Endometrial microvascular endothelial cells (primary cell): ENCODE results near the gene CACNA1E. TPM values are rescaled to one million over a fixed set of nuclear protein-coding genes. Genes with fewer than 3 reads are reported as not detected.

Source experiments
- in situ Hi-C: cut with HindIII; loops from 2 replicates; pipeline ENCODE4 v1.10.0; 2017; ENCODE audit warnings: low sequenced_read_pairs, low pct_unique_long_range_greater_than_20kb; ENCODE audit errors: inconsistent ontology term
- total RNA-seq: library from RNA; depleted of rRNA; stranded (reverse); fragments of >200 nt; gene quantifications from one replicate; pipeline ENCODE4 v1.2.3, GENCODE V29; 2015; ENCODE audit errors: inconsistent ontology term

The CACNA1E gene
- total RNA-seq, 1 donor from 2014 or later: not detected

DNA sequence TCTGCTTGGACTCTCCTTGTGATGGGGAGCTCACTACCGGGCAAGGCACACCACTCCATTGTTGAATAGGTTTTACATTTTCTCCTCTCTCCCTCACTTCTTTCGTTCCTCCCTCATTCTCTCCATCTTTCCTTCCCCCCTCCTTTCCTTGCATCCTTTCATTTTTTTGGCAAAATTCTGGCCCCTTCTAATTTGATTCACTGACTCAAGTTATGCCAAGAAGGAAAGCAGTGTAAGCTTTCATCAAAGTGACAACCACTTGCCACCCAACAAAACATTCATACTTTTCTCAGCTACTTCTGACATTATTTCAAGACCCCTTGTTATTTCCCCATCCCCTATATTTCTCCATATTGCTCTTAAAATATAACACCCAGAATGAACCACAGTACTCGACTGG lies 68.4 kb downstream of the CACNA1E start:
- in situ Hi-C loops: no loop called here

- in situ Hi-C loops: no loop called here
These were observed 71.1 kb downstream of the CACNA1E start for GRCh38 chr1:181554465-181554864.

GRCh38 chr1:181556631-181557030 lies 73.3 kb downstream of the CACNA1E start:
- in situ Hi-C loops: no loop called here

DNA sequence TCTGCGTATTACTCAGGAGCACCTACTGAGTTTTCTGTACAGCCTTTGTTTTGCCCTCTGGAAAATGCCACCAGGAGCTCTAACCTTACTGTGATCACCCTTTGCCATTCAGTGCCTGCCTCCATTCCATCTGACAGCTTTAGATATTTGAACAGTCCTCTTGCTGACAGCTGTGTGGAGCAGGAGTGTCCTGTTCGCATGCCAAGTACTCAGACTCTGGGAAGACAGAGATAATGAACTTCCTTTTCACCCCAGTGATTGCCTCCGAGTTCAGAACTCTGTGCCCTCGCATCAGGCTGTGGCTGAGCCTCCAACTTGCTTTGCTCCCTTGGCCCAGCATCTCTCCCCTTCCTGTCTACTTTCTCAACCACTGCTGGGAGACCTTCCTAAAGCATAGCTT lies 74.0 kb downstream of the CACNA1E start:
- in situ Hi-C loops: no loop called here

DNA sequence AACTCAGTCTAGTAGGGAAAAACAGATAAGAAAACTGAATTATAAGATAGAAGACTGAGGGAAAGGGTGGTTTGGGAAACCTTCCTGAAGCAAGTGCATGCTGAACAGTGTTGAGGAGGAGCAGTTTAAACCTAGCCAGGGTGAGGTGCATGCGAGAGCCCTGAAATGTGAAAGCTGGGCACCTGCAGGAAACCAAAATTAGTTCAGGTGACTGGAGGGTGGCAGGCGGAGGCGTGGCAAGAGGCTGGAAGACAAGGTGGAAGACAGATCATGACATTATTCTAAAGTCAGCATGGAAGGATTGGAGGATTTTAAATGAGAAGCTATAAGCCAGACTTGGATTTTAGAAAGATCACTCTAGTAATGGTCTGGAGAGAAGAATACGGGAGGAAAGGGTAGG lies 75.1 kb downstream of the CACNA1E start:
- in situ Hi-C loops: no loop called here

DNA sequence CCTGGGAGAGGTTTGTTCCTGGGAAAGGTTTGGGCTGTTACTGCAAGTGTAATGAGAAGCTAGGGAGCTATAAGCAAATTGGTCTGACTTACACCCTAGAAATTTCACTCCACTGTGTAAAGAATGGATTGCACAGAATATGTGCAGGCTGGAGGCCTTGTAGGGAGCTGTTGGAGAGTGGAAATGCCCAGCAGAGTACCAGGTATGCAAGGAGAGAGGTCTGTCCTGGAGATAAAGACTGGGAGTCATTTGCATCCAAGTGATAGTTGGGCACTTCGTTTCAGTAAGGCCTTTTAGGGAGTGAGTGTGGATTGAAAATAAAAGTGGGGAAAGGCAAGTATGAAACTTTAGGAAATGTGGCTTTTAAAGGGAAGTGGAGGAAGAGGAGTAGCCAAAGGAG lies 75.8 kb downstream of the CACNA1E start:
- in situ Hi-C loops: no loop called here

- in situ Hi-C loops: no loop called here
These were observed 79.1 kb downstream of the CACNA1E start for GRCh38 chr1:181562395-181562794.

GRCh38 chr1:181568736-181569135 lies 85.4 kb downstream of the CACNA1E start:
- in situ Hi-C loops: no loop called here

- in situ Hi-C loops: no loop called here
These were observed 94.2 kb downstream of the CACNA1E start for GRCh38 chr1:181577475-181577874.

GRCh38 chr1:181583598-181583997 lies 100.3 kb downstream of the CACNA1E start:
- in situ Hi-C loops: no loop called here

DNA sequence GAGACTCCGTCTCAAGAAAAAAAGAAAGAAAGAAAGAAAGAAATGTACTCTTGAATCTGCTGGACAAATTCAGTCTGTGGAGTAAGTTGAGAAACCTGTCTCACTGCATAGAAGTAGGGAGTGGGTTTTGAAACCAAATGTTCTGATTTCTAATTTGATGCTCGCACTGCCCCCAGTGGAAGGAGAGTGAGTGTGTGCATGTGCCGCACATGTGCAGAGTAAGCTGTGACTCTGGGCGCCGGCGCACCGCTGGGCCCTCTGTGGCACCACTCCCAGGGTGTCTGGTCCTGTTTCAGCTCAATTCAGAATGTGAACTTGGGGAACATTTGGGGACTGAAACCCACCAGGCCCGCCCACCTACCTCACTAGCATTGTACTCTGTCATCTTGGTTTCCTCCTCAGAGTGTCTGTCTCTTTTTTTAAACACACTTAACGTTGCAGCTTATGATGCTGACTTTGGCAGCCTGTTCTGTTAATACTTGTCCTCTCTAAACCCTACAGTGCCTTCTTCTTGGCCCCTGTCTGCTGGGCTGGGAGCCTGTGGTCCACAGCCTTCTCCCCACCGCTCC lies 104.6 kb downstream of the CACNA1E start:
- in situ Hi-C loops: no loop called here

GRCh38 chr1:181588631-181589030 lies 105.3 kb downstream of the CACNA1E start:
- in situ Hi-C loops: no loop called here

GRCh38 chr1:181592255-181592859 lies 109.0 kb downstream of the CACNA1E start:
- in situ Hi-C loops: no loop called here

- in situ Hi-C loops: no loop called here
These were observed 109.7 kb downstream of the CACNA1E start for GRCh38 chr1:181593042-181593441.

DNA sequence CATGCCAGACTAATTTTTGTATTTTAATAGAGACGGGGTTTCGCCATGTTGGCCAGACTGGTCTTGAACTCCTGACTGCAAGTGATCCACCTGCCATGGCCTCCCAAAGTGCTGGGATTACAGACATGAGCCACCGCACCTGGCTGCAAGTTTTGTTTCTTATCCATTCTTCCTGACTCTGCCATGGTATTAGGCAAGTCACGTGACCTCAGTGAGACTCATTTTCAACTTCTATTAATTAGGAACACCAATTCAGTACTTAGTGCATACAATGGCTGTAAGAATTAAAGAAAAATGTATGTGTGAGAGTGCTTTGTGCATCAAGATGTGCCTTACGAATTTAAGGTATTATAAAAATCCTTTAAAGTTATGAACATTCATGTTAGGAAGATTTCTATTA lies 111.2 kb downstream of the CACNA1E start:
- in situ Hi-C loops: no loop called here

DNA sequence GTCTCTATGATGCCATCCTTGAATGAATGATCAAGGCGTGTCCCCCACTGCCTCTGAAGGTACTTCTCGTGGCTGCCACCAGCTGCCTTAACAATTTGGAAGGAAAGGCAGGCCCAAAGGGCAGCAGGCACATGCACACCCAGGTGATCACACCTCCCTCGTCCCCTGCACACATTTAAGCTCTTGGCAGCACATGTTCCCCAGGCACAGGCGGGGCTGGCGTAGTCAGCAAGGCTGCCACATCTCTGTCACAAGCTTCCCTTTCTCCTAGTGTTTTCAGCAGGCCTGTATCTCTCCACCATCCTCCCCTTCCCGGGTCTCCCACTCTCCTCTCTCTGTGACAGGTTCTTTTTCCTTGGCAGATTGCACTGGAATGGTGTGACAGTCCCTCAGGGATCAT lies 111.9 kb downstream of the CACNA1E start:
- in situ Hi-C loops: no loop called here

DNA sequence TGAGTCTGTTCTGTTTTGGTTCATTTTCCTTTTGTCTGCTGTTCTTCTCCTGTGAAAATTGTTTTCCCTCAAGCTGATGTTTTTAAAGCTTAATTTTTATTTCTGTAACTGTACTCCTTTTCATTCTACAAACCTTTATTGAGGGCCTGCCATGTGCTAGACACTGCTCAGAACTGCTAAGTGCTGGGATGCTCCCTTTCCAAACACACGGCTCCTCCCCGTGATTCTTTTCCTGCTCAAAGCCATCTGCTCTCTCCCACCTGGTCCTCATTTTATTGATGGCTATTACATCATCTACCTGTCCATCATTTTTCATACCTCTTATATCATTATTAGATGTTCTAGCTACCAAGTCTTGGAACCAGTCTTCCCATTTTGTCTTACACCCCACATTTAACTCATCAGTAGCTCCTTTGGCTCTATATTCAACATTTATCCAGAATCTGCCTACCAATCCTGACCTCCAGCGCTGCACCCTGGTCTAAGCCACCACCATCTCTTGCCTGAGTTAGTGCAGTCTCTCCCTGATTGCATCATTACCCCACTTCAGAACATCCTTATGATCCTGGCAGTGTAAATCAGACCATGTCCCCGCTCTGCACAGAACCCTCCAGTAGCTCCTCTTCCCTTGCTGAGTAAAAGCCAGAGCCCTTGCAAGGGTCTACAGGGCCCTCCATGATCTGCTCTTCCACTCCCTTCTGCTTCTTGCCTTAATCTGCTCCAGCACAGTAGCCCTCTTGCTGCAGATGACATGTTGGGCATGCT lies 118.1 kb downstream of the CACNA1E start:
- in situ Hi-C loops: no loop called here

DNA sequence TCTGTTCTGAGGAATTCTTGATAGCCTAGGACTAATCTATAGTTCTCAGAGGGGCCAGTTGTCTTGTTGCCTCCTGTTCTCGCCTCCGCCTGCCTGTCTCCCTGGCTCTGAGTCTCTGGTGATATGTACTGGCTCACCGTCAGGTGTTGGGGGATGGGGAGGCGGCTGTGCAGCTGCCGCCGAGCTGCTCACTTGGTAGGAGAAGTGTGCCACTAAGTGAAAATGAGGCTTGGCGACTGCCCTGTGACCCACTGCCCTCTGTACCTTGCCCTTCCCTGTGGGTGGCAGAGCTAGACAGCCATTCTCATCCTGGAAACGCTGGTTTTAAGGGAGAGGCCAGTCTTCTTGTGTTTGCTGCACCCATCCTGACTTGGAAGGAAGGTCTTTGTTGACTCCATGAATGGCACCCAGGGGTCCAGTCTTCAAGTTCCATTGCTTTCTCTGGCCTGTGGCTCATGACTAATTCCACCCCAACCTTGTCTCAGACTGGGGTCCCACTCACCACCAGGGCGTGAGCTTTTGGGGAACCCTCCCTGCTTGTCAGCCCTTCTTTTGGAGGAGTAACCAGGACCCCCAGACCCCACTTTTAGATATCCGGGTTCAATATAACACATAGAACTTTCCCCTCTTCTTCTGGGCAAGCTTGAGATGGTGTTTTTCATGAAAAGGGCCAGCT lies 120.6 kb downstream of the CACNA1E start:
- in situ Hi-C loops: no loop called here

DNA sequence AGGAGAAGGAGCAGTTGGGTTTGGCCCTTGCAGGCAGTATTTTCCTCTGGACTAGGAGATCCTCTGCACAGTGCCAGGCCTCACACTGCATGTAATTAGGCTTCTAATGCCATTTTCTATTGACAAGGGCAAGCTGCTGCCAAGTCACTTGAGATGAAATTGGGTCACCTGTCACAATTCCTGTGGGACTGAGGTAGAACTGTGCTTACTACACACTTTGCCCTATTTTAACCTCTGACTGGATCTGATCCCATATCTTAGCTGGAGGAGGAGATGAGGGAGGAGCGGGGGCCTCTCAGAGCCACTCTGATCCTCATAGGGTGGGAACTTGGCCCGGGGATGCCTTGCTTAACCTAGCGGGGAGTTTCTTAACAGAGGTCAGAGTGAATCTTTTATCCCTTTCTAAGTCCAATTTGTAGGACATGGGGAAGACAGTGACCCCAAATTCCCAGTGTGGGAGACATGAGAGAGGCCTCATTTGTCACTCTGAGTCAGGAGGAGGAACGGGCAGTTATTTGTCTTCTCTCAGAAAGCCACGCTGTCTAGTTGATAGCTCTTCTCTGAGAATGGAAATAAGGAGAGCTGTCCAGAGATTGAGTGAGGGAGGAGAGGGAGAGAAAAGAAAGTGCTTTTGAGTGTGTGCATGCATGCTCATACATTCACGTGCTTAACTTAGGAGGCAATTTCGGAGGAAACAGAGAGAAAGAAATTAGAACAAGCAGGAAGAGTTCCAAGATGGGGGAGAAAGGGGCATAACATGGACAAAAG lies 121.3 kb downstream of the CACNA1E start:
- in situ Hi-C loops: no loop called here
